Stimulated activated CD8-positive, alpha-beta memory T cell treated with anti-CD3 and anti-CD28 coated beads, Interleukin-12 subunit alpha, Interleukin-12 subunit beta, amount 100 ng/mL, for 24 hours (primary cell): ENCODE results near the gene RBM22.
"Not testable (repeated sequence)": the region's sequence is repeated elsewhere in the genome, so short reads cannot be mapped to it uniquely, and the experiment has no call there.

Experiments used
- DNase-seq: peaks from one replicate; pipeline ENCODE4 v3.0.0-alpha.2; 2020; ENCODE audit errors: extremely low read depth

RBM22 gene

DNA sequence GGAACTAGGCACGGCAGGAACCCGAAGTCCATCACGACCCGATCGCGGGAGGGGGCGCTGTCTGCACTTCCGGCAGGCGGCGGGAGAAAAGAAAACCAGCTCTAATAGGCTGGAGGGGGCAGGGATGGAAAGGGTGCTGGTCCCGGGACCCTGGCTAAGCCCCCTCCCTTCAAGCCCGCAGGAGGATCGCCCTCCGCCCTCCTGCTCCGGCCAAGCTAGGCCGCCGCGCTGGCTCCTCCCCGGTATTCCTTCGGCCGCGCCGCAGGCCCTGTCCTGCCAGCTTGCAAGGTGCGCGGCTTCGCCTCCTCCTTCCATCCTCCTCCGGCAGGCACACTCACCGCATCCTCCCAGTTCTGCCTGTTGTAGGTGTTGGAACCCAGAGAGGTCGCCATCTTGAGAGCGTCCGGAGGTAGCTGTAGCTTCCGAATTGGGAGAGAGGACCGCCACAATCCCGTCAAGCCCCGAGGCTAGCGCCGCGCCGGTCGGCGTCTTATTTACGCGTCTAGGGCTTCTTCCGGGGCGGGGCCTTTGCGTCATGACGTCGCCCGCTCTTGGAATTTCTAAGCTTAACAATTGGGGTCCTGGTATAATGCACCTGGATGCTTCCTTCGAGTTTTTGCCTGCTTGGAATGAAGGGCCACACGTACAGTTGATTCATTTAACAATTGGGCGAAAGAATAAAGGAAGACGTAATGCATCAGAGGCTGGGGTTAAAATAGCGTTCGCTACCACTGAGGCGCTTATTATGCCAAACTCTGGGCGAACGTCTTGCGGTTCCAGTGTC lies at the start of gene RBM22:
Gene RBM22, minus strand, starts transcription at position 469 of the 784 bp plus-strand sequence. Its CDS starts 77 bp downstream, at position 392.
- peak; percentile 71 for DNase-seq

DNA sequence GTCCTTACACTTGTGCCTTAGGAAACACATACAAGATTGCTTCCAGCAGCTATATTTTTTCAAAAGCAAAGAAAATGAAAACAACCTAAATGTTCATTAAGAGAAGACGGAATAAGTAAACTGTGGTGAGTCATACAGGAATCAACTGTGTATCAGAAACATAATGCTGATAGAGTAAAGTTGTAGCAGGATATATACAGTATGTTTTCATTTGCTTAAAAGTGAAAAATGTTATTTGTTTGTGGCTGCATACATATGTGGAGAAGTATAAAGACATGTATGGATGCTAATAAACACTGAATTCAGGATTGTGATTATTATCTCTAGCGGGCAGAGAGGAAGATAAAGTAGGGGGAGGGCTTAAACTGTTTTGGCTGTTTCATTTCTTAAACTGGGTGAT lies 49.6 kb upstream of the RBM22 start:
- DNase-seq = no peak

DNA sequence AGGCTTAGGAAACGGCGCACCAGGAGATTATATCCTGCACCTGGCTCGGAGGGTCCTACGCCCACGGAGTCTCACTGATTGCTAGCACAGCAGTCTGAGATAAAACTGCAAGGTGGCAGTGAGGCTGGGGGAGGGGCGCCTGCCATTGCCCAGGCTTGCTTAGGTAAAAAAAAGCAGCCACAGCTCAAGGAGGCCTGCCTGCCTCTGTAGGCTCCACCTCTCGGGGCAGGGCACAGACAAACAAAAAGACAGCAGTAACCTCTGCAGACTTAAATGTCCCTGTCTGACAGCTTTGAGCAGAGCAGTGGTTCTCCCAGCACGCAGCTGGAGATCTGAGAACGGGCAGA lies 42.3 kb upstream of the RBM22 start:
- not testable (repeated sequence) for DNase-seq

DNA sequence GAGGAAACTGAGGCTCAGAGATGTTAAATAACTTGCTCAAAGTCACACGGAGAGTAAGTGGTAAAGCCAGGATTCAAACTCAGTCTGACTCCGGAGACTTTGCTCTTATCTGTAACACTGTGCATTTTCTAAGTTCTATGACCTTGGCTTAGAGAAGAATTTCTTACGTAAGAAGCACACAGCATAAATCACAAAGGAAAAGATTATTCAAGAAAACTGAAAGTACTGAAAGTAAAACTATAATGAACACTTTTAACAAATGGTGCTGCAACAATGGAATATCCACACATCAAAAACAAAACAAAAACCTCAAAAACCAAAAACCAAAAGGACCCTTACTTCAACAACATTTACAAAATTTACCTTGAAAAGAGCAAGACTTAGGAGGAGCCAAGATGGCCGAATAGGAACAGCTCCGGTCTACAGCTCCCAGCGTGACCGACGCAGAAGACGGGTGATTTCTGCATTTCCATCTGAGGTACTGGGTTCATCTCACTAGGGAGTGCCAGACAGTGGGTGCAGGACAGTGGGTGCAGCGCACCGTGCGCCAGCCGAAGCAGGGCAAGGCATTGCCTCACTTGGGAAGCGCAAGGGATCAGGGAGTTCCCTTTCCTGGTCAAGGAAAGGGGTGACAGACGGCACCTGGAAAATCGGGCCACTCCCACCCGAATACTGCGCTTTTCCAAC lies 41.7 kb upstream of the RBM22 start:
- not testable (repeated sequence) for DNase-seq

DNA sequence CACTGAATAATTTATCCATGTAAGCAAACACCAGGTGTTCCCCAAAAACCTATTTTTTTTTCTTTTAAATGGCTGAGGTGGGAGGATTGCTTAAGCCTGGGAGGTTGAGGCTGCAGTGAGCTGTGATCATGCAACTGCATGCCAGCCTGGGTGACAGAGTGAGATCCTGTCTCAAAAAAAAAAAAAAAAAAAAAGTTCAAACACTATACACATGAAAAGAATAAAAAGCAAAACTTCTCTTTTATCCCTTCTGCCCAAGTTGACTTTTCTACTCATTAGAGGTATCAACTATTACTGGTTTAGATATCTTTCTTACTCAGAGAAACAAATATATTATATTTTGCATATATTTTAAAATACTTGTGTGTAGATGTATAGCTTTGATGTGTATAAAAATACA lies 40.1 kb upstream of the RBM22 start:
- no peak for DNase-seq

DNA sequence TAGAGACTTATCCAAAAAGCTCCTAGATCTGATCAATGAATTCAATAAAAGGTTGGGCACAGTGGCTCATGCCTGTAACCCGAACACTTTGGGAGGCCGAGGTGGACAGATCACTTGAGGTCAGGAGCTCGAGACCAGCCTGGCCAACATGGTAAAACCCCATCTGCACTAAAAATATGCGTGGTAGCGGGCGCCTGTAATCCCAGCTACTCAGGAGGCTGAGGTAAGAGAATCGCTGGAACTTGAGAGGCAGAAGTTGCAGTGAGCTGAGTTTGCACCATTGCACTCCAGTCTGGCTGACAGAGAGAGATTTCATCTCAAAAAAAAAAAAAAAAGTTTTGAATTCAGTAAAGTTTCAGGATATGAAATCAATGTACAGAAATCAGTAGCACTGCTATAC lies 38.0 kb upstream of the RBM22 start:
- no peak for DNase-seq

DNA sequence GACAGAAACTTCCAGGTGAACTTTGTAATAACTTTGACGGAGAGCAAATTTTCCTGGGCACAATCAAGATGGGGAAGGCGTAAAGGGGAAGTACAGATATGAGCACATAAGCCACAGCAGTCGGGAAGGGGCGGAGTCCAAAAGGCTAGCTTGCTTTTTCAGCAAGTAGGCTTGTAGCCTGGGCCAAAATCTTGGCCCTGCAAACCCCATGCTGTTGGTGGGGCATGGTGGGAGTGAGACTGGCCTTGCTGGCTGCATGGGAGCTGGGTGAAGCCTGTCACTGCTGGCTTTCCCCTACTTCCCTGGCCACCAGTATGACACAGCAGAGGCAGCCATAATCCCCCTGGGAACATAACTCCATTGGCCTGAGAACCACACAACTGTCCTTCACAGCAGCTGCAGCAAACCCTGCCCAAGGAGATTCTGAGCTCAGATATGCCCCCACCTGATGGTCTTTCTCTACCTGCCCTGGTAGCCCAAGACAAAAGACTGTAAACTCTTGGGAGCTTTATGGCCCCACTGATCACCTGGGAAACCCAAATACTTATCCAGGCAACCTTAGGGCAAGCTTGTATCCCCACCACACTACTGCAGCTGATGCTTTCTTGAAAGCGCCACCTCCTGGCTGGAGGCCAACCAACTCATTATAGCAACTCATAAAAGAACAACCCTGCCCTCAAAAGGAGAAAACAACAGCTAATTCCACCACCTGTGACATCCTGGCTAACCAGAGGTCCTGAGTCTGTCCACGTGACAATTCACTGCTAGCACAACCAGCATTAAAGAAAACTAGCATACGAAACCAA lies 33.9 kb upstream of the RBM22 start:
- no peak for DNase-seq

DNA sequence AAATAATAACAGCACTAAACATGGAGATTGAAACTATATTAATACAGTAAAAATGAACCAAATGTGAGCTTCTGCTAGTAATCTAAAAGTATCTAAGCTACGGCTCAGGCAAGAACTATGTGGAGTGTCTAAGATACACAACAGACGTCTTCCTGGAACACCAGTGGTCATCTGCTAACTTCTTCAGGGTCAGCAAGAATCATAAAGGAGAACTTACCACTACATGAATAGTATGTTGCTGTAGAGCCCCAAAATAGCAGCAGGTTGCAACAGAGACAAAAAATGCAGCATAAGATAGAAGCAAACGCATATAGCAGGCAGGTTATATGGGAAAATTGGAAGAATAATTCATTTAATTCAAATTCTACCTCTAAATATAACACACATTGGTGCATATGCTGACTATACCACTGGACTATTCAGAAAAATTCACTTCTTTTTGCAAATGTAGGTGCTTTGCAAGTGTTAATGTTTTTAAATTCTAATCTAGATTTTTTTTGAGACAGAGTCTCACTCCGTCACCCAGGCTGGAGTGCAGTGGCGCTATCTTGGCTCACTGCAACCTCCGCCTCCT lies 30.9 kb upstream of the RBM22 start:
- DNase-seq = no peak

DNA sequence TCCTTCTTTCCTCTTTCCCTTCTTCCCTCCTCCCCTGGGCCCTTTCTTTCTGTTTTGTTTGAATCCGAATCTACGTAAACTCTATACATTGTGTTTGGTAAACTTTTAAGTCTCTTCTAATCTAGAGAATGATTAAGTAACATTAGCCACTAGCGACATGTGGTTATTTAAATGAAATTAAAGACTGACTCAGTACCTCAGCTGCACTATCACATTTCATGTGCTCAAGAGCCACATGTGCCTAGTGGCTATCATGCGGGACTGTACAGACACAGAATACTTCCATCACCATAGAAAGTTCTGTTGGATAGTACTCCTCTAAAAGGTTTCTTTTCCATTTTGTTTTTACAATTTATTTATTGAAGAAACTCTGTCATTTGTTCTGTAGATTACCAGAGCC lies 29.0 kb upstream of the RBM22 start:
- no peak for DNase-seq

DNA sequence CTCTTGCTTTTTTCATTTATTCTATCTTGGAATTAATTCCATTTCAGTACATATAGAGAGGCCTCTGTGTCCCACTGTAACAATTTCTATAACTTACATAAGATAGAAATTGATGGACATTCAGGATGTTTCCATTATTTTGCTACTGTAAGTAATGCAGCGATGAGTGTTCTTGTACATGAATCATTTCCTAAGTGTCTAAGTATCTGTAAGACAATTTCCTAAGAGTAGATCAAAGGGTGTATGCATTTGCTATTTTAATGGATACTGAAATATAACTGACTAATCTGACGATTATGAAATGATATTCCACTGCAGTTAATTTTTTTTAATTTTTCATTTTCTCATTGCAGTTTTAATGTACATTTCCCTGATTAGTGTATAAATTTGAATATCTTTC lies 23.0 kb upstream of the RBM22 start:
- no peak for DNase-seq

DNA sequence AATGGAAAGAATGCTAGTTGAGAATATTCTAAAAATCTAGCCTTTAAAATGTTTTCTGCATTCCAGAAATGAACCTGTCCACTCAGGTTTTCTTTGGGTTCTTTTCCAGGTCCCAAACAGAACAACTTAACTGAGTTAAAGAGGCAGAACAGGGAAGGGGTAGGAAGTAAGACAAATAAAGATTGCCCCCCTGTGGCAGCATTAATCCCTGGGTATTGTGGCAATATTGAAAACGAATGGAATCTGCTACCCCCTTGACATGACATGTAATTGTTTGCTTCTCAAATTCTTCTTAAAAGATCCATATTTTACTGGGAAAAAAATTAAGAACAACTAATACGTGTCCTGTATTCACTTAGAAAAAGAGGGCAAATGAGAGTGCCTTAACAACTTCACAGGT lies 9.3 kb upstream of the RBM22 start:
- no peak for DNase-seq

DNA sequence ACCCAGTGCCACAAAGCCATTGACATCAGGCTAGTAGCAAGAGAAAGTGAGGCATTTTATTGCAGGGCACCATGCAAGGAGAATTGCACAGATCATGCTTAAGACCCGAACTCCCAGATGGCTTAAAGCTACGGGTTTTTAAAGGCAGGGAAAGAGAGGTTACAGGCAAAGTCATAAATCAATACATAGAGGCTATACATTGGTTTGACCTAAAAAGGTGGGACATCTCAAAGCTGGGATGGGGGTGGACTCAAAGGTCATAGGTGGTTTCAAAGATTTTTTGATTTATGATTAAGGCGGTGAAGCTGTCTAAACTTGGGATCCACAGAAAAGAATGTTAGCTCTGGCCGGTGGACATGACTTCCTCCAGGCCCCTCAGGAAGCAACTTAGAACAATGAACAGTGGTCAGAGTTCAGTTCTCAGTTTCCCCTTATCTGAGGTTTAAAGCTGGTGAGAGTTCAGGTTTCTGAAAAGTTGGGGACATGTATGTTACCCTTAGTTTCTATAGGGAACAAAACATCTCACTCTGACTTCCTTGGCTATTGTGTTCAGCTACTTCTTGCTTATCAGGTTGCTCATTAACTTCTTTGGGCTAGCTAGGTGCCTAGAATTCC lies 6.0 kb upstream of the RBM22 start:
- DNase-seq = no peak

DNA sequence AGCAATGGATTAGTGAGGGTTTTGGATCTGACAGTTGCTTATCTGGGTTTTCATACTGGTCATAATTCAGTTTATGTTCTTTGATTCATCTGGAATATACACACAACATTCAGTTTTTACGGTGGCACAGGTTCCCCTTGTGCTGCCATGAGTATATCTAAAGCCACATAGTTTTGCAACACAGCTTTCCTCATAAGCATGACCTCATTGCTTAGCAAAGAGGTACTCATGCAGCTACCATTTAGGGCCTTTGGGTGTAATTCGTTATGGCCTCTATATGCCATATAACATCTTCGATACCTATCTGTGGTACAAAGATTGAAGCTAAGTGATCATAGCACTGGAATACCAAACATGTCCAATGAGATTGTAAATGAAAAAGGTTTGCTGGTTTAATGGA lies 2.9 kb upstream of the RBM22 start:
- DNase-seq = no peak

DNA sequence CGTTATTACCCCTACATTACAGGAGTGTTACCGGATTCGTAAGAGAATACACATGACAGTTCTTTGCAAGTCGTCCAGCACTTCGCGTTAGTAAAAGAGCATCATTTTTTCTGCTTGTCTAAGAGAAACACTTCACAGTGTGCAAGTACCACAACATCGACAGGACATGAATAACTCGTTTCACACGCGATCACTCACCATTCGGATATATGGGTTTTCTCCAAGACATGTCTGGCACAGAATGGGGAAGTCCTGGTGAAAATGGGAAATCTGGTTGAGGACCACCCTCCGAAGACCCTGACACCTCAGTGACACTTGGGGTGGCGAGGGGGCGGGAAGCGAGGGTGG lies 642 bp downstream of the RBM22 start:
- no peak for DNase-seq

DNA sequence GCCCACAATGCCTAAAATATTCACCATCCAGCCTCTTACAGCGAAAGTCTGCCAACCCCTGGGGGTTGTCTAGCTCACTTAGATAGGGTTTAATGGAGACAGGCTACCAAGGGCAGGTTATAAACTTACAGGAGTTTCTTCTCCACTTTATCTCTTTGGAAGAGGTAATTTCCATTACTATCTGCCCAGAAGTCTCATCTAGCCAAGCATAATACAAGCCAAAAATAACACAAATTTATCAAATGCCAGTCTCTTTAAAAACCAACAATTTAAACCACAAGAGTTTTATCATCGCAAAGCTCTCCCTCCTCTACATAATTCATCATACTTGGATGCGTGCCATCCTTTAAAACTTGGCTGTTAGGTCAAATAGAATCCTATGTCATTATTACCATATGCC lies 6.2 kb downstream of the RBM22 start:
- no peak for DNase-seq

DNA sequence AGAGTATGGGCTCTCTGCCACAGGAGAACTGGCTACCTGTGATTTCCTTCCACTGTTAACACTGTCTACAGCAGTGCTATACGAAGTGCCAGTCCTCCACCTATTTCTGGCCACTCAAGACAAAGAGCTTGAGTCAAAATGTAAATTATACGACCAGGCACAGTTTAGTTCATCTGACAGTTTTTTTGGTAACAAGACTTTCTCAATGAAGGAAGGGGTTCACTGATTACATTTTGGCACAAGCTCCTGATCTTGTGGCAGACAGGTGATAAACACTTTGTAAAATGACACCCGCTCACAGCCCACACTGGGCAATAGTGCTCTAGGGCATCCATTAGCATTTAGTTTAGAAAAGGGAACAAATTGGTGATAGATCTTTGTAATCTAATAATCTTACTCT lies 8.6 kb downstream of the RBM22 start:
- DNase-seq = no peak

DNA sequence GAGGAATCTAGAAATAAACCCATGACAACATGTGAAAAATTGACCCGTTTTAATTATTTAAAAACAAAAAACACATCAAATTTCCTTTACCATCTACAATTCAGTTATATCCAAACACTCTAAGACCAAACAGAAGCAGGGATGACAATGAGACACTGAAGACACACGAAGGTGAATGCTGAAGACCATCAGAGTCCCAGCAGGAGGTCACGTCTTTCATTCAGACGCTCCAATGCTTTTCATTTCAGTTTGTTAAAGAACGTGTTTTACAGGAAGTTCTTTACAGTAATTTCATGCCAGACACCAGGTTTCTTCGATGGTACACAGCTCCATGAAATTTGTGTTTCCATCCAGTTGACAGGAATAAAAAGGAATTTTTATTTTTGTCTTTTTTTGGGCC lies 10.1 kb downstream of the RBM22 start:
- no peak for DNase-seq

DNA sequence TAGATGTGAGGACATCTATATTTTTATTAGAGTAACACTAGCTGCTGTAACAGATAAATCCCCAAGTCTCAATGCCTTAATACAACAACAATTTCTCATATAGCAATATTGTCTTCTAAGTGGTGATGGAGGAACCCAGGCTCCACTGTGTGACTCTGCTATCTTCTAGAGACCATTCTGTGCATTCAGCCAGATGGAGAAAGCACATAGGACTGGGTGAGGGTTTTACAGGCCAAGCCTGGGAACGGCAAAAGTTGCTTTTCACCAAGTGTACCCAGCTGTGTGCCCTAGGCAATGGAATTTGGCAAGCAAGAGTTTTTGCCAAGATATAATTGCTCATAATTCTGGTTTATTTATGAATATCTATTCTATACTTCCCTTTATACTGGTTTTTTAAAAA lies 11.7 kb downstream of the RBM22 start:
- DNase-seq = no peak

DNA sequence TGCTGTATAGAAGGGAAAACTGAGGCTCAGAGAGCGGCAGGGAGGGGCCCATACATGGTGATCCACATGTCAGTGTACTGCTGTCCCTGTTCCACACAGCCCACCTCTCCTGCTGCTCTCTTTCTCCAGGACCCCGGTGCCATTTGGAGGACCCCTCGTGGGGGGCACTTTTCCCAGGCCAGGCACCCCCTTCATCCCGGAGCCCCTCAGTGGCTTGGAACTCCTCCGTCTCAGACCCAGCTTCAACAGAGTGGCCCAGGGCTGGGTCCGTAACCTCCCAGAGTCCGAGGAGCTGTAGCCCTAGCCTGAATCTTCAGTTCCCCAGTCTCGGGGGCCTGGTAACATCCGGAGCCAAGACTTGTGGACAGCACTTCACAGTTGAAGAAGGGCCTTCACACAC lies 24.3 kb downstream of the RBM22 start:
- DNase-seq = no peak

DNA sequence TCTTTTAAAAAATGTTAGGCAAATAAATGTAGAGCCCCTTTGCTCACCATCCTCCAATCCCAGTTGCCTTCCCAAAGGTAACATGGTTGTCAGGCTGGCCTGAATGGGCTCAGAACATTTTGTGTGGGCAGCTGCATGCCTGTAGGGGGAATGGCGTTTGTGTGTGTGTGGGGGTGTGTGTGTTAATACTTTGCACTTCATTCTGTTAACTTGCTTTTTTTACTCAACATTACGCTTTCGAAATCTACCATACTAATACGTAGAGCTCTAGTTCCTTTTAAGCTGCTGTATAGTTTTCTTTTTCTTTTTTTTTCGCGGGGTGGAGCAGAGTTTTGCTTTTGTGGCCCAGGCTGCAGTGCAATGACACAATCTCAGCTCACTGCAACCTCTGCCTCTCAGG lies 25.8 kb downstream of the RBM22 start:
- DNase-seq = no peak

DNA sequence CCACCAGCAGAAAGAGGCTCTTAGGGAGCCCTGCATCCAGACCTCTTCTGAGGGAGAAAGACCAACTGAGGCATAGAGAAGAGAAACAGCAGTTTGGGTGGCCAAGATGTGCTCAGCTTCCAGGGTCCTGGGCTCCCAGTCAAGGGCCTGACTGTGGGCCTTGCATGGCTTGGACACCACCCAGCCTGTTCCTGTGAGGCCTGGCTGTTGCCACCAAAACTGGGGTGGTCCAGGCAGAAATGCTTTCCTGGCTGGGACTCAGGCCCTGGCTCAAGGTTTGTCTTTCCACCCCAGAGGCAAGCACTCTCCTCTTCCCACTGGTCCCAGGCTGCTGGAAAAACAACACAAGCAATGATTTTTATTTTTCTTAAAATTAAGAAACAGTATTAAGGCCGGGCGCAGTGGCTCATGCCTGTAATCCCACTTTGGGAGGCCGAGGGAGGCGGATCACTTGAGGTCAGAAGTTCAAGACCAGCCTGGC lies 26.5 kb downstream of the RBM22 start:
- DNase-seq = no peak

DNA sequence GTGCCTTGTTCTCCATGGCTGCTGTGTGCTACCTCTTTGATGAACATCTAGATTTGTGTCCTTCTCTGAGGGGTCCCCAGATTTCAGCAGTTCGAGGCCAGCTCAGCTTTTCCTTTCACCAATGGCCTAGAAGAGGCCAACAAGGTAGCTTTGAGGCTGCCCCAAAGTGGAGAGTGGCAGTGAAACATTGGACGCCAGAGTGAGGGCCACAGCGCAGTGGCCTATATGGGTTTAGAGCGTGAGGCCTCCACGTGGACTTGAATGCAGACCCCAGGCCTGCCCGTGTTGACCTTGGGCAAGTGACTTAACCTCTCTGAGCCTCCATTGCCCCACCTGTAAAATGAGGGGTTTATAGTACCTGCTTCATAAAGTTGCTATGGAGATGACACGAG lies 28.0 kb downstream of the RBM22 start:
- DNase-seq = no peak
